ENCODE results near the gene RIC3. TPM values are rescaled to one million over a fixed set of nuclear protein-coding genes. Genes with fewer than 3 reads are reported as not detected.

RIC3 gene
- total and polyA plus RNA-seq, 2 of the 8 experiments (the other 6 are each of a cell fraction or from before 2014, with no cell fraction given), result 6.4 to 15.5 TPM

- TF ChIP-seq CHD7 (IDR thresholded peaks at IDR 0.05; ENCODE audit: insufficient replicate concordance, low read length) (no peak), MAFK (IDR thresholded peaks at IDR 0.05; ENCODE audit: low read depth, low read length) (no peak), RAD21 (IDR thresholded peaks at IDR 0.05 in 1 of 2, conservative IDR thresholded peaks at IDR 0.05 in 1 of 2; ENCODE audit: low read depth in 2 of 2, low read length in 2 of 2) (peak; percentile 84 to 89)
Measured at GRCh38 chr11:8090756-8091155, 78.1 kb downstream of the RIC3 start (continued).
